GM12878 (cell line): ENCODE data around the gene KRTAP5-8.

Source experiments
- BHLHE40 ChIP-seq, 2 experiments: fragments of 450-650 bp in 1 of 2; IDR thresholded peaks; 2 replicates each; pipeline ENCODE4 v1.6.1; 2011 to 2017; ENCODE audit warnings: low read depth in 2 of 2, borderline replicate concordance in 1 of 2, improper control_type of control experiment in 1 of 2, low read length in 1 of 2, mild to moderate bottlenecking in 1 of 2
- CBX5 ChIP-seq: sonication (generic); IDR thresholded peaks from 2 replicates; pipeline ENCODE4 v1.6.1; 2016; ENCODE audit warnings: low read depth, moderate library complexity, mild to moderate bottlenecking, inconsistent platforms
- CTCF ChIP-seq, 3 experiments: IDR thresholded peaks in 2 of 3; conservative IDR thresholded peaks in 1 of 3; 2 replicates each; pipeline ENCODE4 v1.5.1; 2011; ENCODE audit warnings: low read depth in 3 of 3, low read length in 3 of 3, mild to moderate bottlenecking in 3 of 3, control low read depth in 2 of 3, moderate library complexity in 2 of 3, inconsistent platforms in 1 of 3, mixed read lengths in 1 of 3; ENCODE audit not compliant: control insufficient read depth in 2 of 3, insufficient read depth in 1 of 3; ENCODE audit errors: extremely low read depth in 1 of 3
- EED ChIP-seq: sonication (generic); IDR thresholded peaks from 2 replicates; pipeline ENCODE4 v1.6.1; 2016; ENCODE audit warnings: antibody characterized with exemption, low read depth
- ELK1 ChIP-seq: IDR thresholded peaks from 2 replicates; pipeline ENCODE4 v1.6.1; 2012; ENCODE audit warnings: low read depth, low read length, improper control_type of control experiment
- EZH2 ChIP-seq: IDR thresholded peaks from 2 replicates; pipeline ENCODE4 v1.6.1; 2012; ENCODE audit warnings: low read depth, mild to moderate bottlenecking, control low read depth, inconsistent platforms, low read length, borderline replicate concordance; ENCODE audit not compliant: control insufficient read depth
- HCFC1 ChIP-seq: fragments of 150-350 bp; IDR thresholded peaks from 2 replicates; pipeline ENCODE4 v1.6.1; 2014; ENCODE audit warnings: low read length
- MAX ChIP-seq: IDR thresholded peaks from 2 replicates; pipeline ENCODE4 v1.6.1; 2012; ENCODE audit warnings: low read depth, low read length, improper control_type of control experiment
- POLR2A ChIP-seq: IDR thresholded peaks from 2 replicates; pipeline ENCODE4 v1.6.1; 2011; ENCODE audit warnings: low read depth, mild to moderate bottlenecking, low read length
- POLR2AphosphoS5 ChIP-seq: IDR thresholded peaks from 2 replicates; pipeline ENCODE4 v1.6.1; 2011; ENCODE audit warnings: mild to moderate bottlenecking, low read length, inconsistent platforms
- SMAD1 ChIP-seq: fragments of 450-650 bp; IDR thresholded peaks from 2 replicates; pipeline ENCODE4 v1.6.1; 2018; ENCODE audit warnings: mild to moderate bottlenecking, low read depth; ENCODE audit not compliant: partially characterized antibody
- TAF1 ChIP-seq: IDR thresholded peaks from 2 replicates; pipeline ENCODE4 v1.6.1; 2011; ENCODE audit warnings: mild to moderate bottlenecking, low read depth, low read length, borderline replicate concordance
- TARDBP ChIP-seq: IDR thresholded peaks from 2 replicates; pipeline ENCODE4 v1.6.1; 2016; ENCODE audit warnings: borderline replicate concordance
- TCF3 ChIP-seq: IDR thresholded peaks from 2 replicates; pipeline ENCODE4 v1.6.1; 2012; ENCODE audit warnings: low read depth, mild to moderate bottlenecking, low read length, borderline replicate concordance; ENCODE audit not compliant: insufficient read depth

- no peak for TF ChIP-seq SMAD1
- TF ChIP-seq EZH2, result no peak
- no peak for TF ChIP-seq CTCF (IDR thresholded peaks at IDR 0.05 in 2 of 3, conservative IDR thresholded peaks at IDR 0.05 in 1 of 3; ENCODE audit: control insufficient read depth in 2 of 3, extremely low read depth in 1 of 3, insufficient read depth in 1 of 3, low read depth in 3 of 3, low read length in 3 of 3)
- no peak for TF ChIP-seq MAX
- no peak for TF ChIP-seq CBX5
- TF ChIP-seq HCFC1, result no peak
- no peak for TF ChIP-seq ELK1
- no peak for TF ChIP-seq BHLHE40 (IDR thresholded peaks at IDR 0.05; ENCODE audit: borderline replicate concordance in 1 of 2, low read depth in 2 of 2, low read length in 1 of 2)
- no peak for TF ChIP-seq POLR2AphosphoS5
- no peak for TF ChIP-seq EED
- TF ChIP-seq POLR2A, result no peak
- TF ChIP-seq TCF3, result no peak
- no peak for TF ChIP-seq TARDBP
- TF ChIP-seq TAF1, result no peak
These were observed 47.0 kb upstream of the KRTAP5-8 start for GRCh38 chr11:71490731-71491390.
